Astrocyte of the cerebellum (primary cell): ENCODE measurements around the gene C15orf39.

Source experiments
- DNase-seq: peaks from one replicate; pipeline ENCODE4 v3.0.0-alpha.2; 2011; ENCODE audit warnings: low read depth
- H3K4me3 ChIP-seq: 2 replicates; pipeline ENCODE4 v1.5.1; 2011; ENCODE audit warnings: mild to moderate bottlenecking, low read depth, low read length, moderate library complexity
- in situ Hi-C: cut with HindIII; loops from 2 replicates; pipeline ENCODE4 v1.10.0; 2017; ENCODE audit warnings: low sequenced_read_pairs
- TF ChIP-seq, protein P1 (sequence below): IDR thresholded peaks from 2 replicates; pipeline ENCODE4 v1.5.1; 2012; ENCODE audit warnings: low read length, low read depth, moderate library complexity, mild to moderate bottlenecking; ENCODE audit errors: missing control alignments

C15orf39 gene

GRCh38 chr15:75185271-75186029 lies 16.2 kb upstream of the C15orf39 start:
- no peak for DNase-seq
- H3K4me3 ChIP-seq: no peak overlapping the region
- in situ Hi-C loops: no loop called here
- TF ChIP-seq, protein P1, sequence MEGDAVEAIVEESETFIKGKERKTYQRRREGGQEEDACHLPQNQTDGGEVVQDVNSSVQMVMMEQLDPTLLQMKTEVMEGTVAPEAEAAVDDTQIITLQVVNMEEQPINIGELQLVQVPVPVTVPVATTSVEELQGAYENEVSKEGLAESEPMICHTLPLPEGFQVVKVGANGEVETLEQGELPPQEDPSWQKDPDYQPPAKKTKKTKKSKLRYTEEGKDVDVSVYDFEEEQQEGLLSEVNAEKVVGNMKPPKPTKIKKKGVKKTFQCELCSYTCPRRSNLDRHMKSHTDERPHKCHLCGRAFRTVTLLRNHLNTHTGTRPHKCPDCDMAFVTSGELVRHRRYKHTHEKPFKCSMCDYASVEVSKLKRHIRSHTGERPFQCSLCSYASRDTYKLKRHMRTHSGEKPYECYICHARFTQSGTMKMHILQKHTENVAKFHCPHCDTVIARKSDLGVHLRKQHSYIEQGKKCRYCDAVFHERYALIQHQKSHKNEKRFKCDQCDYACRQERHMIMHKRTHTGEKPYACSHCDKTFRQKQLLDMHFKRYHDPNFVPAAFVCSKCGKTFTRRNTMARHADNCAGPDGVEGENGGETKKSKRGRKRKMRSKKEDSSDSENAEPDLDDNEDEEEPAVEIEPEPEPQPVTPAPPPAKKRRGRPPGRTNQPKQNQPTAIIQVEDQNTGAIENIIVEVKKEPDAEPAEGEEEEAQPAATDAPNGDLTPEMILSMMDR: no peak

DNA sequence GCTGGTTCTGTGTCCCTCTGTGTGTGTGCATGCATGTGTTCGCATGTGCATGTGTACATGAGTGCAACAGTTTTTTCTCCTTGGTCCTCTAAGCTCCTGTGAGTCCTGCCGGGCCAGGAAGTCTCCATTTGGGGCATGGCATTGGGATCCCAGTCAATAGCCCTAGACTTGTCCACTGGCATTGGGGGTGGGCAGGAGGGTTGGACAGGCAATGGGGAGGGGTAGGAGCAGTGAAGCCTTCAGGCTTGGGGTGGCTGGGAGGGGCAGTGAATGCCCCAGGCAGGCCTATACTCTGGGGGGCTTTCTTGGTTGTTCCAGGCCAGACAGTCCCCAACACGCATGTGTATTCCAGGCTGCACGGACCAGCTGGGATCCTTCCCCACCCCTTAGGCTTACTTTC lies 15.6 kb upstream of the C15orf39 start:
- DNase-seq: no peak
- no peak overlapping the region for H3K4me3 ChIP-seq
- TF ChIP-seq, protein P1: no peak
- in situ Hi-C loops: no loop called here

- in situ Hi-C loops: no loop called here
- no peak for DNase-seq
- H3K4me3 ChIP-seq: no peak overlapping the region
- TF ChIP-seq, protein P1: no peak
Observed at GRCh38 chr15:75188499-75188898, 13.2 kb upstream of the C15orf39 start.

DNA sequence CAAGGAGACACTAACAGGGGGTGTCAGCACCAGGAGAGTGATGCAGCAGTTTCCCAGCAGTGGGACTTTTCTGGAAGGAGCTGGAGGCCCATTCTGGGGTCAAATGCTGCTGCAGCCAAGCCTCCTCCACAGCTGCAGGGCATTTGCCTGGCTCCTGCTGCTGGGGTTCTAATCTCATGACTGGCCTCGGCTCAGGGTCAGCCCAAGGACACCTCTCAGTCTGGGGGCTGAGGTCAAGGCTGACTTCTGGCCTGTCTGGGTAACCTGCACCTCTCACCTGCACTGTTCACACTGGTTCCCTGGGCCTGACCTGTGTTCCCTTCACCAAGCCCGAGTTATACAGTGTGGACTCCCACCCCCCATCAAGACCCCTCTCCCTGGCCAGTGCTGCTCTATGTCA lies 10.4 kb upstream of the C15orf39 start:
- TF ChIP-seq, protein P1: no peak
- no peak for DNase-seq
- no peak overlapping the region for H3K4me3 ChIP-seq
- in situ Hi-C loops: loop anchor here (5.0 kb wide), 2 partner anchors 129 to 154 kb away; no protein-coding TSS in a partner anchor

- H3K4me3 ChIP-seq: no peak overlapping the region
- in situ Hi-C loops: loop anchor here (5.0 kb wide), 2 partner anchors 130 to 155 kb away; no protein-coding TSS in a partner anchor
- TF ChIP-seq, protein P1: no peak
- no peak for DNase-seq
Observed at GRCh38 chr15:75192307-75192706, 9.4 kb upstream of the C15orf39 start.

DNA sequence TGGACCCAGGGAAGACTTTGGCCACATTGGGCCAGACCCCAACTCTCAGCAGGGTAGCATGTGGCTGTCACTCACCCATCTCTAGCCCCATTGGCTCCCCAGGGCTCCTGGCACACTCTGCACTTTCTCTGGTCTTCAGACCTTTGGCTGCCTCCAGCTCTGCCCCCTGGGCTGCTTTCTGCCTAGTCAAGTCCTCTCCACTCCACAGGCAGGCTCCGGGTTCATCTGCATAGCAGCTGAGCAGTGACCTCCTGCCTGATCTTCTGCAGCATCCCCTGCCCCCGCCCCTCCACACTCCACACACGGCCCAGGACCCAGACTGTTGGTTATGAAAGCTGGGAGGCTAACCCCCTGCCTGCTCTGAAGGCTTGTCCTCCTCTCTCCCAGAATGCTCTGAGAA lies 8.4 kb upstream of the C15orf39 start:
- H3K4me3 ChIP-seq: no peak overlapping the region
- in situ Hi-C loops: loop anchor here (5.0 kb wide), 2 partner anchors 131 to 156 kb away; no protein-coding TSS in a partner anchor
- TF ChIP-seq, protein P1: no peak
- DNase-seq: no peak
